Brain pericyte (primary cell): ENCODE measurements around the gene MTCH1.
A peak's percentile ranks its signal among the peaks of the same experiment; 100 is the strongest.

Experiments used
- DNase-seq: peaks from one replicate; pipeline ENCODE4 v3.0.0-alpha.2; 2012; ENCODE audit warnings: low read depth, low spot score

The MTCH1 gene, protein sequence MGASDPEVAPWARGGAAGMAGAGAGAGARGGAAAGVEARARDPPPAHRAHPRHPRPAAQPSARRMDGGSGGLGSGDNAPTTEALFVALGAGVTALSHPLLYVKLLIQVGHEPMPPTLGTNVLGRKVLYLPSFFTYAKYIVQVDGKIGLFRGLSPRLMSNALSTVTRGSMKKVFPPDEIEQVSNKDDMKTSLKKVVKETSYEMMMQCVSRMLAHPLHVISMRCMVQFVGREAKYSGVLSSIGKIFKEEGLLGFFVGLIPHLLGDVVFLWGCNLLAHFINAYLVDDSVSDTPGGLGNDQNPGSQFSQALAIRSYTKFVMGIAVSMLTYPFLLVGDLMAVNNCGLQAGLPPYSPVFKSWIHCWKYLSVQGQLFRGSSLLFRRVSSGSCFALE

DNA sequence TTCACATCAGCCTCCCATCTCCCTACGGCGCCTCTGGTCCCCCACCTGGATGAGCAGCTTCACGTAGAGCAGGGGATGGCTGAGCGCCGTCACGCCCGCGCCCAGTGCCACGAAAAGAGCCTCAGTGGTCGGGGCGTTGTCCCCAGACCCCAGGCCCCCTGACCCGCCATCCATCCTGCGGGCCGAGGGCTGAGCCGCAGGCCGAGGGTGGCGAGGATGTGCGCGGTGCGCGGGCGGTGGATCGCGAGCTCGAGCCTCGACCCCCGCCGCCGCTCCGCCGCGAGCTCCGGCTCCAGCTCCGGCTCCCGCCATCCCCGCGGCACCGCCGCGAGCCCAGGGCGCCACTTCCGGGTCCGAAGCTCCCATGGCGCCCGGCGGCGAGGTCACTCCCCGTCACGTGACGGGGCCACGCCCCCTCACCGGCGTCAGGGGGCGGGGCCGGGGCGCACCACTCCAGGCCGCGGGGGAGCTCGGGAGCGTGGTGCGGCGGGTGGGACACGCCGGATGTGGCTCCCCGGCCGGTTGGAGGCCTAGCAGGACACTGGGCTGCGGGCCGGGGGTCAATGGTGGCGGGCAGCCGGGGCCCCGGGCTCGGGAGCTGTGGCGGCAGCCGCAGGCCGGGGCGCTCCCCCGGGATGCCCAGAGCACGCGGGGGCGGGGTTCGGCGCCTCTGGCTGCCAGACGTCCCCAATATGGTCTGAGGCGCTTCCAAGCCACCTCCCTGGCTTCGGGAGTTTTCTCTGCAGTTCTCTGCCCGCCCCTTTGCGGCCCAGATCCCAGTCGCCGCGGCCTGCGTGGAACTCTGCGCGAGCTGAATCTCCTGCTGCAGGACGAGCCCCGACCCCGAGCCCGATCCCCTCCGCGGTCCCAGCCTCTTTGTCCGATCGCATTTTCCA, at the start of gene MTCH1:
Gene MTCH1 (minus strand): TSS at position 389 of the 896 bp plus-strand sequence. CDS start 23 bp downstream, at position 366.
- peak; percentile 65 for DNase-seq

DNA sequence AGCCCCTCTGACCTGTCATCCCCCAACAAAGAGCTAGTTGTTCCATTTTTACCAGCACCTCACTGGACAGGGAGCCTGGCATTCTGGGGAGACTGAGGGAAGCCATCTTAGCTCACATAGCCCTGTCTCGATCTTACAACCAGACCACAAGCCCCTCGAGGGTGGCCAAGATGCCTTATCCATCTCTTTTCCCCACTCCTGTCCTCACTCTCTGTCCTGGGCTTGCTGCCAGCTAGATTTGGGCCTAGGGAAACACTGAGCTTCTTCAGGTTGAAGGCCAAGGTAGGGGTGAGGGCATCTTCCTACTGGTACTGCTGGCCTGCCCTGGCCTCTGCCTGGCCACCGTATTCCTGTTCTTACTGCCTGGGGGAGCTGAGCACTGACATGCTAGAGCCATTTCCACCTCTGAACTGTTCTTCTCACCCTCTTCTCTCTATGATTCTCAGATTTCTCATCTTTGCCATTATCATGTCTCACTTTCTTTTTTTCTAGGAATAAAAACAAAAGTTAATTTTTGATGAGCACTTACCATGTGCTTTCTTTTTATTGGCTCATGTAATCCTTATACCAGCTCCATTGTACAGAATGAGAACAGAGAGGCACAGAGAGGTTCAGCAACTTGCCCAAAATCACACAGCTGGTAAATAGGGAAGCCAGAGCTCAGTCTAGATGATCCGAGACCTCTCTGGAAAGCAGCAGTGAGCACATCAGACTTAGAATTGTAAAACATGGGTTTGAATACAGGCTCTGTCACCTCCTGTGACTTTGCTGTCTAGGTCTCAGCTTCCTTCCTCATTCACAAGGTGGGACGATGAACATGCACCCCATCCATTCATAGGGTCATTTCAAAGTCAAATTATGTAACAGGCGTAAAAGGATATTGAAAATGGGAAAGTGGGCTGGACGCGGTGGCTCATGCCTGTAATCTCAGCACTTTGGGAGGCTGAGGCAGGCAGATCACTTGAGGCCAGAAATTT, 48.1 kb upstream of the MTCH1 start:
- no peak for DNase-seq

DNA sequence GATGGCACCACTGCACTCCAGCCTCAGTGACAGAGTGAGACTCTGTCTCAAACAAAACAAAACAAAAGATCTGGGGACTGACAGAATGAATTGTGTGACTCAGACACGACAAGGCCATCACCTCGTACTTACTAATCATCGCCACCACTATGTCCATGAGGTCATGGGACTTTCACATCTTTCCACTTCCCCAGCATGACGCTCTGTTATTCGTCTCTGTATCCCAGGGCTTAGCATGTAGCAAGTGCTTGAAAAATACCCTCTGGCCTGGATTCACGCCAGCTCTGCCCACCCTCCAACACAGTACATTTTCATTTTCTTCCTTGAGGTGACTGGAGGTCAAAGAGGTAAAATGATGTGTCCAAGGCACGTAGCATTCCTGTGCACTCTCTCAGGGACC, 47.3 kb upstream of the MTCH1 start:
- no peak for DNase-seq

DNA sequence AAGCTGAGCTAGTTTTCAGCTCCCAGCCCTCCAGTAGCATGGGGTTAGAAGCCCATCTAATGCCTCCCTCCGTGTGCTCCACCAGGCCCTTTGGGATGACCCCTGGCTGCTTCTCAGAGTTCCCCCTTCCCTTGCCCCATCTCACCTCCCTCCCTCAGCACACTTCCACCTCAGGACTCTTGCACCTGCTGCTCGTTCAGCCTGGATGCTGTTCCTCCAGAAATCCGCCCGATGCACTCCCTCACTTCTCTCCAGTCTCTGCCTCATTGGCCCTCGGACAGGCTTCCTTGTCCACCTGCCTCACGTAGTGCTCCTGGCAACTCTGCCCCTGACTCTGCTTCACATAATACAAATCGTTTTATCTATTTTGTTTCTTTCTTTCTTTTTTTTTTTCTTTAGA, 46.2 kb upstream of the MTCH1 start:
- no peak for DNase-seq

DNA sequence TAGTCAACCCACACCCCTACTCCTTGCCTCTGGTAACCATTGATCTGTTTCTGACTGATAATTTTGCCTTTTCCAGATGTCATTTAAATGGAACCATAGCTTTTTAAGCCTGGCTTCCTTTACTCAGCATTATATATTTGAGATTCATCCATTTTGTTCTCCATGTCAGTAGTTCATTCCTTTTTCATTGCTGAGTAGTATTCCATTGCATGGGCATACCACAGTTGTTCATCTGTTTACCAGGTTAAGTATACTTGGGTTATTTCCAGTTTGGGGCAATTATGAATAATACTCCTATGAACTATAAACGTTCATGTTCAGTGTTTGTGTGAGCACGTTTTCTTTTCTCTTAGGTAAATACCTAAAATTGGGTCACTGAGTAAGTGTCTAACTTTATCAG, 44.6 kb upstream of the MTCH1 start:
- DNase-seq = no peak

DNA sequence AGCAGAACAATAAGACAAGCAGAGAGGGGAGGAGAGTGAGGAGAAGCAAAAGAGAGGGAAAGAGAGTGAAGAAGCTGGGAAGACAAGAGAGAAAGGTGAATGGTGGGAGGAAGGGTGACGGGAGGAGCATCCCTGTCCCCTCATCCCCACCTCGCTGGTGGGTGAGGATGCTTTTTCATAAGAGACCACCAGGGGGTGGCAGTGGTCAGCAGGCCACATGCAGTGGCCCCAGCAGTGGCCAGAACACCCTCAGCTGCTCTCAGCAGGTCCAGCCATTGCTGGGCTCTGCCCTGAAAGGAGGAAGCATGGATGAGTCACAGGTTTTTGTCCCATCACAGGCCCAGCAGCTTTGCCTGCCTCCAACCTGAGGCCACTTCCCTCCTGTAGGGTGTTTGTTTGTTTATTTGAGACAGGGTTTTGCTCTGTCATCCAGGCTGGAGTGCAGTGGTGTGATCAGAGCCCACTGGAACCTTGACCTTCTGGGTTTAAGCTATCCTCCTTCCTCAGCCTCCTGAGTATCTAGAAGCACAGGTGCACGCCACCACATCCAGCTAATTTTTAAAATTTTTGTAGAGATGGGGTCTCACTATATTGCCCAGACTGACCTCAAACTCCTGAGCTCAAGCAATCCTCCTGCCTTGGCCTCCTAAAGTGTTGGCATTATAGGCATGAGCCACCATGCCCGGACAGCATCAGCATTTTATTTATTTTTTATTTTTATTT, 43.4 kb upstream of the MTCH1 start:
- DNase-seq = no peak

DNA sequence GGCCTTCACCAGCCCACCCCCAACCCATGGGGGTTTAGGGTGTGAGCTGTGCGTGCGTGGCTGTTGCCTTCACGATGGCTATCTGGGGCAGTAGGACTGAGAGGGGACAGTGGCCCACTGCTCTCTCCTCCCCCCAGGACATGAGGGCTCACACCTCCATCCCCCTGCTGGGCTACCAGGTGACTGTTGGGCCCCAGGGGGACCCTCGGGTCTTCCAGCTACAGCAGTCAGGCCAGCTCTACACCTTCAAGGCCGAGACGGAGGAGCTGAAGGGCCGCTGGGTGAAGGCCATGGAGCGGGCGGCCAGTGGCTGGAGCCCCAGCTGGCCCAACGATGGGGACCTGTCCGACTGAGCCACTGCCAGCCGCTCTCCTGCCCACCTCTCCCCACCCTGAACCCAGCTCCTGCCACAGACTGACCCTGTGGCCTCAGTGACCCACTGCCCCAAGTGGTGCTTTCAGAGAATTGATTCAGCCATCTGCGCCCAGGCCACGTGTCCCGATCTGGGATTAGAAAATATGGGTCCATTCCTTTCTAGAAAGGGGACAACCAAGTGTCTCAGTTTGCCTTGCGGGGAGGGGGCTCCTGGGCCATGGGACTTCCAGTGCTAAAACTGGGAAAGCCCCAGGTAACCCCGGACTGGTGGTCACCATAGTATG, 41.9 kb upstream of the MTCH1 start:
- DNase-seq = no peak

DNA sequence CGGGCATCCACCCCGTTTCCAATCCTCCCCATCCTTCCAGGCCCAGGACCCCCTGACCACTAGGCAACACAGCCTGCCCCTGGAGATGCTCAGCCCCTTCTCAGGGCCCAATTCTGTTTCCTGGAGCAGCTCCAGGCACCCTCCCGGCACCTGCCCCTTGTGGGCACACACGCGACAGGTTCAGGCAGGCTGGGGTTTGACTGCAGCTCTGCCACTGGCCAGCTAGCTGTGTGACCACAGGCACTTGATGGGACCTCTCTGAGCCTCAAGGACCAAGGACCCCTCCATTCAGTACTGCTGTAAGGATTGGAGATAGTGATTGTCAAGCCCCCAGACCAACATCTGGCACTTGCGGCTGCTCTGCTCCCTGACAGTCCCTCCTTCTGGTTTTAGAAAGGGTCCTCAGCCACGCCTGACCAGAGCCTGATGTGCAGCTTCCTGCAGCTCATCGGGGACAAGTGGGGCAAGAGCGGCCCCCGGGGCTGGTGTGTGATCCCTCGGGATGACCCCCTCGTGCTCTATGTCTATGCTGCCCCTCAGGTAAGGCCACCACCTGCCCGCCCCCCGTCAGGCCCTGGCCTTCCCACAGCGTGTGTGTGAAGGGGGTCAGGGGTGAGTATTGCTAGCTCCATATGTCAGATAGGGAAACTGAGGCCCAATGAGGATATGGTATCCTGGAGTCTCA, 41.2 kb upstream of the MTCH1 start:
- DNase-seq = no peak

DNA sequence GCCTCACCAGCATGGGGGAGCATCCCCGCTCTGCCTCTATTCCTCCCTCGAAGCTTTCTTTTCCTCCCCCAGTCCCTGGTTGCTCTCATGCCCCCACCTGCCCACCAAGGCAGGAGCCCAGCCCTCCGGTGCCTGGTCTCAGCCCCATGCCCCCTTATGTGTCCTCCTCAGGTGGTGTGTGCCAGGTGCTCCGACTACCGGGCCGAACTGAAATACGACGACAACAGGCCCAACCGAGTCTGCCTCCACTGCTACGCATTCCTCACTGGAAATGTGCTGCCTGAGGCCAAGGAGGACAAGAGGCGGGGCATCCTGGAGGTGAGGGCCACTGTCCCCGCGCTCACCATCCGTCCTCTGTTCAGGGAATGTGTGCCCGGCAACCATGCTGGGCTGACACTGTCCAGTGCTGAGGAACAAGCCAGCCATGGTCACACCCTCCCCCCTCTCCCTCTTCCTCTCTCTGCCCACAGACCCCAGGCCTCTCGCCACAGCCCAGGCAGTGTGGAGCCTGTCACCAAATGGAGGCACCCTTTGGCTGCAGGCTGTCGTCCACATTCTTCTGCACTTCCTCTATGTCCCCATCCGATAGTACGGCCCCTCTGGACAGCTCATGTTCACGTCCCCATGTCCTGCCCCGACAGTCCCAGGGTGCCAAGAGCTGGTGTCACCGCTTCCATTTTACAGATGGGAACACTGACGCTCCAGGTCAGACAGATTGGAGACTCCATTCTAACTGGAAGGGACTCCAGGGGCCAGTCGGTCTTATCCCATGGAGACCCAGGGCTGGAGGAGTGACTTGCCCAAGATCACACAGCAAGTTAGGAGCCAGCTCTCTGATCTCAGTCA, 39.8 kb upstream of the MTCH1 start:
- no peak for DNase-seq

DNA sequence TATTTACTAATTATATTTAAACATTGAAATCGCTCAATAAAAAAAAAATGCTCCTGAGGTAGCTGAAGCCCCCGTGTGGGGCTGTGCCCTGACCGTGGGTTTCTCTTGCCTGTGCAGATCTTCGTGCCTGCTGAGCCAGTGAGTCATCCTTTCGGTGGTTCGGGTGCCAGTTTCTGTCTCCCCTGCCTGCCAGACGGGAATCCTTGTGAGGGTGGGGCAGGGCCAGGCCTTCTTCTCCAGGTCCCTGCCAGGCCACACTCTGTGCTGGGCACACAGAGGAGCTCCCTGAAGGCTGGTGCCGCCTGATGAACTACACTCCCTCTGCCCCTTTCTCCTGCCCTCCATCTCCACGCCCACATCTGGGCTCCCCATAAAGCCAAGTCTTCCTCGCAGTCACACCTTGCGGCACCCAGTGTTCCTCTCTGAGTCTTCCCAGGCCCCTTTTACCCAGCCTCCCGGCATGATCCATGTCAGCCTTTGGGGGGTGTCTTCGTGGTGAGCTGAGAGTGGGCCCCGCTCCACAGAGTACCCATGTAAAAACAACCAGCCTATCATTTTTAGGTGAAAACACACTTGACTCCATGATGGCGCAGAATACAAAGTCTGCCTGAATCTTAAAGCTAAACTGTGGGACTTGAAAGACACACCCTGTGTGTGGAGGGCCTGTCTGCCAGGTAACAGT, 38.8 kb upstream of the MTCH1 start:
- DNase-seq = no peak

DNA sequence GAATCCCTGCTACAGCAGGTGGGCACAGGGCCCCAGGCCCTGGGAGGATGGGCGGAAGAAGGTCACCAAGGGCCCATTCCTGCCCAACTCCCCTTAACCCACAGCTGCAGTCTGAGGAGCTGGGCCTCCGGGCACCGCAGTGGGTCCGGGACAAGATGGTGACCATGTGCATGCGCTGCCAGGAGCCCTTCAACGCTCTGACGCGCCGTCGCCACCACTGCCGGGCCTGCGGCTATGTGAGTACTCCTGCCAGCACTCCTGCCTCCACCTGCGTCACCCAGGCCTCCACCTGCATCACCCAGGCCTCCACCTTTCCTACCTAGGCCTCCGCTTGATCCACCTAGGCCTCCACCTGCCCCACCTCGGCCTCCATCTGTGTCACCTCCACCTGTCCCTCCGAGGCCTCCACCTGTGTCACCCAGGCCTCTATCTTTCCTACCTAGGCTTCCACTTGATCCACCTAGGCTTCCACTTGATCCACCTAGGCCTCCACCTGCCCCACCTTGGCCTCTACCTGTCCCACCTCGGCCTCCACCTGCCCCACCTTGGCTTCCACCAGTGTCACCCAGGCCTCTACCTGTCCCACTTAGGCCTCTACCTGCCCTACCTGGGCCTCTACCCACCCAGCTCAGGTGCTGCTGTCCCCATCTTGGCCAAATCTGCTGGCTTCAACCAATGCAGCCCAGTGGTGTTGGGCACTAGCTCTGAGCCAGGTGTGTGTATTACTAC, 36.3 kb upstream of the MTCH1 start:
- DNase-seq = no peak

DNA sequence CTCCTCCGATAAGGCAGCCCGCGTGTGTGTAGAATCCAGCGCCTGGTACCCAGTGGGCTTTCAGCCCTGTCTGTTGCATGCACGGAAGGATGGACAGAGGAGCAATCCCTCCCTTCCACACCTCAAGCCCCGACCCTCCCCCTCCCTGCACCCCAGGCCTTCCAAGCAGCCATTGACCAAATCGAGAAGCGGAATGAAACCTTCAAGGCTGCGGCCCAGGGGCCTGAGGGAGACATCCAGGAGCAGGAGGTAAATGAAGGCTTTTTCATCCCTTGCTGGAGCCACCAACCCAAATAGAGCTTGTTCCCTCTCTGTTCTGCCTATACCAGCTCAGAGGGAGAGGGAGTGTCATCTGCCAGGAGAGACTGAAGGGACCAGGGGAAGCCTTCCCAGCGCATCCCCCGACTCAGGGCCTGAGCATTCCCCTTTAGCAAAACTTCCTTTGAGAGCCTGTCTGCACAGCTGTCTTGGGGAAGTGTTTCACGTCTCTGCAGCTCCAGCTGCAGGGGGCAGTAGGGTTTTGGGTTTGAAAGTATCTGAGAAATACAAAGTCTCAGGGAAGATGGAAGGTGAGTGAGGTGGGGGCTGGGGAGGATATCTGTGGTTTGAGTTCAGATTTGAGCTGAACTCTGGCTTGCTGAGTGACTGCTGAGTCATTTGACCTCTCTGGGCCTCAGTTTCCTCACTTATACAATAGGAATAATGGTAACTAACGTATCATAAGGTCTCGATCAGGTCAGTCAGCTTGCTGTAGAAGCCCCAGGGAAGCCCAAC, 35.5 kb upstream of the MTCH1 start:
- DNase-seq = no peak

DNA sequence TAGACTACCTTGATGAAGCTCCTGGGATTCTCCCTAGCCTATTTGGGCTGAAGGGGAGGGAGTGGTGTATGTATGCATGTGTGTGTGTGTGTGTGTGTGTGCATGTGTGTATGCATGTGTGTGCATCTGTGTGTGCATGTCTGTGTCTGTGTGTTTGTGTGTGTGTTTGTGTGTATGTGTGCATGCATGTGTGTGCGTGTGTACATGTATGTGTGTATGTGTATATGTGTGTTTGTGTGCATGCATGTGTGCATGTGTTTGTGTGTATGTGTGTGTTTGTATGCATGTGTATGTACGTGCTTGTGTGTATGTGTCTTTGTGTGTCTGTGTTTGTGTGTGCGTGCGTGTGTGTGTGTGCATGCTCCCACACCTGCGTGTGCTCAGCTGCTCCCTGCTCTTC, 34.8 kb upstream of the MTCH1 start:
- no peak for DNase-seq

DNA sequence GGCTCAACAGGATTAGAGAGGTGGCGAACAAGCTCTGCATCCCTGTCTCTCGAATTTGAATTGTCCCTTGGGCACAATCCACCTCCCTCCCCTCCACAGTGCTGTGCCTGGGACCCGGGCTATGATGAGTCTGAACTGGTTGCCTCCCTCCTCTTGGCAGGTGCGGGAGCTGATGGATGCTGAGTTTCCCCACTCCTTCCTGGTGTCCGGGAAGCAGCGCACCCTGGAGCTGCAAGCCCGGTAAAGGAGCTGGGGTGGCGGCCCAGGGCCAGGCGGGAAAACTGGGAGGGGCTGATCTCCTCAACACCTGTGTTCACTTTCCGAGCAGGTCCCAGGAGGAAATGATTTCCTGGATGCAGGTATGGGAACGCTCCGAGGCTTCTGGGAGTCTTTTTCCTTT, 34.4 kb upstream of the MTCH1 start:
- no peak for DNase-seq

DNA sequence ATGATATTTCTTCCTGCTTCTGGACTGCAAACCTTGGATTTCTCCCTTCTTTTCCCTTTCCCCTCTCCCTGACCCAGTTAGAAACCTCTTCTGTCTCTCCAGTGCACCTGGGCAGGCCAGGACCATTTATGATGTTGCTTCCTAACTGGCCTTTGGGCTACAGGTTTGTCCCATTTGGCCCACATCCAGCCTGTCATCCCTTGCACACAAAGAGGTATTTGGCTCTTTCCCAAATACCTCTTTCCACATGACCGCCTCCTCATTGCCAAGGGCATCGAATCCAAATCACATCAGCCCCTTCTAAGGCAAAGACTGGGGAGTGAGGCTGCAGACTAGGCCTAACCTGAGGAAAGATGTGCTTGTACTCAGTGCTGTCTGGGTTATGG, 33.1 kb upstream of the MTCH1 start:
- DNase-seq = no peak

DNA sequence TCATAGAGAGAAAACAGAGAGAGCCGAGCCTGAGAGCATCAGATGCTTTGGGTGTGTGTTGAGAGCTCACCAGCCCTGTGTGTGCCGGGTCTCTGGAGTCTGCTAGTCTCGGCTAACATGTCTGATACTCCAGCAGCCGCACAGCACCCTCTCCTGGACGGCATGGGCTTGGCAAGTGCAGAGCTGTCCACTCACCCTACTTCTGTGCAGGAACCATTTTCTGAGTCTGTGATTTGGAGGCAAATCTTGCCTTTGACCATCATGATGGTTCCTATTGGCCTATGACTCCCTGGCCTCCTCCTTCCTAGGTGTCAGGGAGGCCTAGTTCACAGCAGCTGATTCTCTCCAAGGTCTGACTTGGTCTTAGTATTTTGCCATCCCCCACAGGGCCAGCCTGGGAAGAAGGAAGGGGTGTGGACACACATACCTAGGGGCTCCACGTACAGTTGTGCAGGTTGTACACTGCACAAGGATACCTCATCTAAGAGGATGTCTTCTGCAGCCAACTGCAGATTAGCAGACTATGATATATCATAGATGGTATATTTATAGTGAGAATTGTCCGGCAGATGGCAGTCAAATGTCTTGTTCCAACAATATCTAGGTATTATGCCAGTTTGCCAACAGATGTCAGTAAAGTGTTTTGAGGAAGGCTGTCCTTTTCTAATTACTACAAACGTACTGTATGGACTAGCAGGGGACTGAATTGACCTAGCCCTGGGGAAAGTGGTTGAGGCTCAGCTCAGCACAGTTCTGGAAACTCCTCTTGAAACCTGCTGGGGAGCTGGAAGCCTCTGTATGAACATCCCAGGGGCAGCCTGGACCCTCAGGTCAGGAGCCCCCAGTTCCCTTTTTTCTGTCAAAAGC, 32.4 kb upstream of the MTCH1 start:
- DNase-seq = no peak
